Activated CD4-positive, CD25-positive, alpha-beta regulatory T cell (primary cell): ENCODE results near the gene TEKT2.

Source experiments
- DNase-seq, 4 experiments: peaks; one replicate each; lab custom pipeline; 2025; lab: John Stamatoyannopoulos, UW

Gene TEKT2

DNA sequence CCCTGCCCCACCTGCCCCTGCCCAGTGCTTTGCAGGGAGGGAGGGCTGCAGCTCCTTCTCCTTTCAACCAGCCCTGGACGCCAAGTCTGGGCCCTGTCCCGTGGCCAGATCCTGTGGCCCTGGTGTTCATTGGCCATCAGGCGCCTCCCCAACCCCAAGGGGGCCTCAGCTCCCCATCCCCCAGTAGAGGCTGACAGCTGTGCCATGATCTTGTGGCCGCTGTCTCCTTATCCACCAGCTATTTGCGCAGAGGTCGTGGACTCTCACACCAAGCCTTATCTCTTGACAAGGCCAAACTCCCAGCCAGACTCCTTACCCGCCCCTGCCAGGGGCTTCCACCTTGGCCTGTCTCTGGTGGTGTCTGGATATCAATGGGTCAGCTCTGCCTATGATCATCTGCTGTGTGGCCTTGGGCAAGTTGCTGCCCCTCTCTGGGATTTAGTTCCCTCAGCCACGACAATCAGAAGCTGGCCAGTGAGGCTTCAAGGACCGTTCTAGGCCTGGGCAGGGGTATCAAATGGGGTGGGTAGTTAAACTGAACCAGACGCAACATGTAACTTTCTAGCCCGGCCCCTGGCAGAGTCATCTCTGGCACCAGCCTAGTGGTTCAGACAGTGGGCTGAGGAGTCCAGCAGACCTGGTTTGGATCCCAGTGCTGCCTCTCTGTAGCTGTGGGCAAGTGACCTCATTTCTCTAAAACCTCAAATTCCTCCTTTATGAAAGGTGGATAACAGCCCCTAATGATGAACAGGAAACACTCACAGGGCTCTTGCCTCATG lies 44.4 kb downstream of the TEKT2 start:
- DNase-seq: no peak

DNA sequence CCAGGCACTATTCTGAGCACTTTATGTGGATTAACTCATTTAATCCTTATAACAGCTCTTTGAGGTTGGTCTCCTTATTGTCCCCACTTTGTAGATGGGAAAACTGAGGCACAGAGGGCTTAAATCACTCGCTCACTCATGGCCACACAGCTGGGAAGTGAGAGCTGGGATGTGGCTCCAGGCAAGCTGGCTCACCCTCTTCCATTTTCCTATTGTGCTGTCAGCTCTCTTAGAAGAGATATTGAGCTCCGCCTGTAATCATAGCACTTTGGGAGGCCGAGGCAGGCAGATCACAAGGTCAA lies 45.0 kb downstream of the TEKT2 start:
- no peak for DNase-seq

DNA sequence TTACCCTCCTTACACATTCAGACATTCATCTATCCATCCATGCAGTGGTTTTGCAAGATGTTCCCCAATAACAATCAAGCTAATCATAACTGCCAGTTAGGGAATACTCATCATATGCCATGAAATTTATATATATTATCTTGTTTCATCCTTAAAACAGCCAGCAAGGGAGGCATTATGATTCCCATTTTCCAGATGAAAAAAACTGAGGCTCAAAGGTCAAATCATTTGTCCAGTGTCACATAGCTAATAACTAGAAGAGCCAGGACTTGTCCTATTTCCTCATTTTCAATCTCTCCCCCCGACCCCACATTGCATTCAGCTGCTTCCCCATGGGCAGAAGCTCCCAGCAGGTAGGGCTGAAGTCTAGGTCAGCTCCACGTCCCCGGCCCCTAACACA lies 48.1 kb downstream of the TEKT2 start:
- DNase-seq: no peak

DNA sequence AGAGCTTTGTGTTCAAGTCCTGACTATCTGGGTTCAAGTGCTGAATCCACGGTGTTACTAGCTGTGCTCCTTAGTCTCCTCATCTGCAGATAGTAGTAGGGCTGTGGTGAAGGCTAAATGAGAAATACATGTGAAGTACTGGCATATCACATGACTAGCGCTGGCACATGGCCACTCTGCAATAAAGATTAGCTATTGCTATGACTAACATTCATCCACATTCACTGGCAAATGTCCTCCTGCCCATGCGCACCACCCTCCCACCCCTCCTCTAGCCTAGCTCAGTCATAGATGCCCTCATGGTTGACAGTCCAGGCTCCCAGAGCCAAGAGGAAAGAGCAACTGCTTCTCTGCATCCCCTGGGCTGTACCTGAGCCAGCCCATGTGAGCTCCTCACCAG lies 49.6 kb downstream of the TEKT2 start:
- no peak for DNase-seq

DNA sequence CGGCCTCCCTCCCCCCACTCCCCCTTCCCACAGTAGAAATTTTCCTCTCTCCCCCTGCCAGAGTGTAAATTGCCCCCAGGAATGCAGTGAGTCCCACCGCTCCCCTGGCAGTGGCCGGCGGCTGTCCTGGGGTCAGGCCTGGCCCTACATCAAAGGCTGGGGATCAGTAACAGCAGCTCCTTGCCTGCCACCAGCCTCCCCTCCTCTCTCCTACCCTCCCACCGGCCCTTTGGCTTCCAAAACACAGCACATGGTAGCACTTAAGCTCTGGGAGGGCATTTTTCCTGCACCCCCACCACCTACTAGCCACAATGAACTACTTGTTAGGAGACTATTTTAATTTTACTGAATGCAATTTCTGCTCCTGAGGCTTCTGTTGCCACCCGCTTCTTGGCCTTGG lies 50.1 kb downstream of the TEKT2 start:
- DNase-seq: no peak

DNA sequence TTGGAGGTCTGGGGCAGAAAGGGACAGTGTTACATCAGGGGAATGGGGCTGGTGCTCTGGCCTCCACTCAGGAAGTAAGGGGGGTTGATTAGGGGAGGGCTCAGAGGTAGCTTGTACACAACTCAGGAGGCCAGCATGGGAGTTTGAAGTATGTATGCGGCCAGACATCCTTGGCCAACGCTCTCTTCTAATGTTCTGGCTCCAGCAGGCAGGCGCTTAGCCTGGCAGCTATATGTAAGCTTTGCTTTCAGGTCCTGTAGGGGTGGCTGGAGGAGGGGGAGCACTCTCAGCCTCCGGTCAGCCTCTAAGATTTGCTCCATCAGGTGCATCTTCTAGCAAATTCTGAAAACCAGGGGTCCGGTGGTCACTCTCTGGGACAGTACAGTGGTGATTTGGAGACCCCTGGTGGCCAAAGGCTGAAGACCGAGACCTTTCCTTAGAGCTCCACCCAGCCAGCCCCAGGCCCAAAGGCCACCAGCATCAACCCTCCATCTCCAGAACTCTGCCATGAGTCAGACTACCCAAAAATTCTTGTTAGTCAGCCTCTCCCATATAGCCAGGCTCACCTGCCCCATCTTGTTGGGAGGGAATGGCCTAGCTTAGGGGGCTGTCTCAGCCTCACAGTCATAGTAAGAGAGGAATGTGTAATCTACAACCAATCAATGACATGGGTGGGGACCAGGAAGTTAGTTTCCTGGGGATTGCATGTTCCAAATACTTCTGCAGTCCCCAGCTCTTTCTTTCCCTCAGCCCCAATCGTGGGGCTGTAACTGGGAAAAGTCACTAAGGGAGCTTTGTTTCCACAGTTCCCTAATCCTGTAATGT lies 50.8 kb downstream of the TEKT2 start:
- peak in 1 of 4 experiments; percentile 14 for DNase-seq

DNA sequence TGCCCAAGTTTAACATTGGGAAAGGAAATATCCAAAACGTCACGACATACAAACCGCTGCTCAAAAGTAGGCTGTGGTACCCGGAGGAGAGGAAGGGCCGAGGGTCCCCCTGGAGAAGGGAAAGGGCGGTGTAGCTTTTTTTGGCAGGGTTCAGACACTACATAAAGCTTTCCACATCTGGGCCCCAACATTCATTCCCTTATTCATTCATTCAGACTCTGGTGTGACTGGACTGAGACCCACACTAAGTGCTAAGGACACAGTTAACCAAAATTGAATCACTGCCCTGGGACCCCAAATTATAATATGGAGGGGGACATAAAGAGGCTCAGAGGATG lies 51.4 kb downstream of the TEKT2 start:
- DNase-seq: no peak

DNA sequence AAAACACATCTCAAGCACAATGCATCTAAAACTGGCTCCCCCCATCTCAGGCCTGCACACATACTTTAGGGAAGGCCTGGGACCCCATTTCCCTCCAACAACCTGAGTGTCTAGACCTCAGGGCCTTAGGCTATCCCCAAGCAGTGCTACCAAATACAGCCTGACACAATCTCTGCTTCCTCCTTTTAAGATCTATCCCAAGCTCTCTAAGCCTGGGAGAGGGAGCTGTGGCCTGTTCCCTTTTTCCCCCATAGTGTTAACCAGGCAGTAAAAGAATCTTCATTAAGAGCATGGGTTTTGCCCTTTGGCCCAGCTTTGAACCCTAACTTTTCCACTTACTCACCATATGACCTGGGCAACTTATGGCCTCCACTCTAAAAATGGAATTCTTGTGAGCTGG lies 51.9 kb downstream of the TEKT2 start:
- DNase-seq: no peak

DNA sequence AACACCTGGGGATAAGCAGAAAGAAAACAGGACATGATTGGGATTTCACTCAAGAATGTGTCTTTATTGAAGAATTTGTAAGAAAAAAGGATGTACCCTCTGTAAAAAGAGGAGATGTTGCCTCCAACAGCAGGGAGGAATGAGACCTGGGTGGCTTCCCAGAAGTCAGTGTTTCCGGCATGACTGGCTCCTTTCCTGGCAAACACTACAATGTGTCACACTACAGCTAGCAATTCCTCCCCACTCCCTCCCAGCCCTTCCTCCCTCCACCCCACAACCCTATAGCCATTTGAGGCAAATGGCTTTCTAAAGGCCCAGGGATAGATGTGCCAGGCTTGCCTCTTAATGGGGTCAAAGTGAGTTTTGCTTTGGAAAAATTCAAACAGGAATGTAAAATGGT lies 52.6 kb downstream of the TEKT2 start:
- DNase-seq: no peak

DNA sequence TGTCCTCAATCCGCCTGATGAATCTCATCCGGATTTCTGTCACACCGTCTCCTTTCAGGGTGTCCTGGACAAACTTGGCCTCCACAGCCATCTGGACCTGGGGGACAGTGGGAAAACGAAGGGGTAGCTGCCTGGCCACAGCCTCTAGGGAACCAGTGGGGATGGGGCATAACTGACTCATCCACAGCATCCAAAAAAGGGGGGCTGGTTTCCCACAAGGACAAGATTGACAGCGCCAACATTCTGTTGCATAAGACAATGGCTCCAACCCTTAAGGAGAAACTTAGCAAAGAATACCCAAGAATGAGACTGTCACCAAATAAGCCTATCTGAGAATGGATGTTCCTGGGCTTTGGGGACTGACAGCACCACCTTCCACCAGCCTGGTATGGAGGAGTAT lies 53.3 kb downstream of the TEKT2 start:
- no peak for DNase-seq

DNA sequence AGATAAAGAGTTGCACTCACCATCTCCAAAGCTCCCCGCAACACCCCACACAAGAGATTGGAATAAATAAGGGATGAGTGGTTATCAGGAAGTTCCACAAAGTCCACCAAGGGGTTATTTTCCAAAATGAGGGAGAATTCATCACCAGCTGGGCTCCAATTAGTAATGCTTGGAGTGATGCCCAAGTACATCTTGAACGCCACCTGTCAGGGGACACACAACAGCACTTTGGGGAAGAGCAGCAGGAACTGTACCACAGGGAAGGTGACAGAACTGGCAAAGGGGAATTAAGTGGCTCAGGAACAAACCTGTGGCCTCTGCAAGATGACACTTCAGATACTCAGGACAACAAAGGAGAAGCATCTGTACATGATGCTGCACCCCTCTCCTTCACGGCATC lies 53.9 kb downstream of the TEKT2 start:
- no peak for DNase-seq
